ENCODE measurements around the gene MACROD1.

The MACROD1 gene

DNA sequence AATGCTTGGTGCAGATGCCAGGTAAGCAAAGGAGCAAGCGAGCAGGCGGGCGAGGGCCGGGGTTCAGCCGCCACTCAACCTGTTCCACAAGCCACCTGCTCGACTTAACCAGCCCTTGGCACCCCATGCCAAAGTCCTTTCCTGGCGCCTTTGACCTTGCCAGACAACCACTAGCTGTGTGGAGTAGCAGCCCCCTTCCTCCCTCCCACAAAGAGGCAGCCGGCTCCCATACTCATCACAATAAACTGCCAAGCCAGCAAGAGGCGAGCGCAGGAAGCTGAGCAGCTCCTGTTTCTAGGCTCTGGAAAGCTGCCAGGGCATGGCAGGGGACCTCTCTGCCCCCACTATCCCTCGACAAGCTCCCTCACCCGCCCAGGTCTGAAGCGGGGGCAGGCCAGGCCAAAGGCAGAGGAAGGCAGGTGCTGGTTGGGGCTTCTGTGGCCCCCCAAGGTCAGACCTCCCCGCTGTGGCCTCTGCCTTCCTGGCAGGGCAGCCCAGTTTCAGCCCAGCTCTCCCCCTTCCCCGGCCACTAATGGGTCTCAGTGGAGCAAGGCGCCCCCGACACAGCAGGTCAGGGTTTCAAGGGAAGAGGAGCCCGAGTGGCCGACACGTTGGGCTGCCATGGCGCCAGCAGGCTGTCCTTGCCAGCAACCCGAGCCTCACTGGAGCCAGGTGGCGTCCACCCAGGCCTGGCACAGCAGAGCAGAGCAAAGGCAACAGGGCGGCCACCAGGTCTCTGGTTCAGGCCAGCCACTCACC, 15.3 kb downstream of the MACROD1 start:
- no peak for DNase-seq

DNA sequence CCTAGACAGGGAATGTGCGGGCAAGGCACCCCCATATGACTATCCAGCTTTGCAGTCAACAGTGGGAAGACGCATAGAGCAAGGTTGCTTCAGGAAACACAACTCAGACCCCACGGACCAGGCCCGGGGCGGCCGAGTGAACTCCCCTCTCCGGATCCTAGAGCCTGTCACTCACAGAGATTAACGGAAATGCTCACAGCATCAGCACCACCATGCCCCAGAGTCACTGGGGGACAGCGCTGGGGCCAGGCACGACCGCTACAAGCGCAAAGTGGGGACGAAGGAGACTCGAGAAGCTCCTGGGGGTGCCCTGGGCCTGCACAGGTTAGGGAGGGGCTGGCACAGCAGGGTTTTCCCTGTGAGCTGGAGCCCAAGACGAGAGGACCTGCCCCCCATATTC, 15.9 kb downstream of the MACROD1 start:
- DNase-seq = no peak

DNA sequence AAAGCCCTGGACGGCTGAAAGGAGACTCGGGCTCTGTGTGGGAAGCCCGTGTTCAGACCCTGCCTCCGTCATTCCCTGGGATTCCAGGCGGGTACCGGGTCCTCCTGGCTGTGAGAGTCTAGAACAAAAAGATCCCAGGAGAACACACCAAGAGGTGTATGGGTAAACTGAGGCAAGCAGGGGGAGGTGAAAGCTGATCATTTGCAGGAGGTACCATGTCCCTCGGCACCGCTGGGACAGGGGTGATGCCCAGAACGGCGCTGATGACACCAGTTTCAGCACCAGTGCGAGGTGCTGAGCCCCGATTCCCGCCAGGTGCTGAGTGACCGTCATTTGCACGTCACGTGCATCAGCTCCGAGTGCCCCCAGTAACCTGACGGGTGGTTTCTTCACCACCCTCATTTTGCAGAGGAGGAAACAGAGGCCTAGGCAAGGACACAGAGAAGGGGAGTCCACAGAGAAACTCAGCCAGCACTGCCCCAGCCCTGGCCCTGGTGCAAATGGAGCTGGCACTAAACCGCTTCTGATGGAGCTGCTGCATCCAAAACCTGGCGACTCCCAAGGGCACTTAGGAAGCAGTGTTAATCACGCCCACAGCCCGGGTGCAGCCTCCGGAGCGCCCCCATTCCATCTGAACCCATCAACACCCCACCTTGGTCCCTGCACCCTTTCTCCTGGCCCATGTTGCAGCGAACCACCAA, 16.8 kb downstream of the MACROD1 start:
- no peak for DNase-seq

DNA sequence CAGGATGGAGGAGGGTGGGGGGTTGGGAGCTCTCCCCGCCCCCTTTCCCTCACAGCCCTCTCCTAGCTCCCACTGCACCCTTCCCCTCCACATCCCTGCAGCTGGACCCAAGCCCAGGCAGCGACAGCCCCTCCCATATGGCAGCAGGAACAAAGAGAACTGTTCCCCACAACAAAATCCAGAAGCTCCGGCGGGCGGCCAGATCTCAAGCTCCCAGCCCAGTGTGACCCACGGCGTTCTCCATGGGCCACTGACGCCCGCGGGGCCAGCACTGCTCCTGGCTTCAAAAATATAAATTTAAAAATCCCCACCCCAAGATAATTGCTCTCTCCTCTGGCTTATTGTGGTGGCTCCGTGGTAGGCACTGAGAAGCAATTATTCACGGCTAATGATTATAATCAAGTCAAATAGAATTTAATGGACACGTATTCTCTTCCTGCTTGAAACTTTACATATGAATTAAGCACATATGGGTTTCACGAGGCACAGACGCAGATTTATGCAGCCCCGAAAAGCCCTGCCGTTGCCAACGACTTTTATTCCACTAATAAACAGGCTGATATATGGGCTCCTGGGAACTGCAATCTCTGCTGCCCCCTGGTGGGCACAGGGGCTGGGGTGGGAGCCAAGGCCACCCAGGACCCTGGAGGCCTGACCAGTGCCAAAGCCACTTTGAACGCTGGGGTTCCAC, 17.5 kb downstream of the MACROD1 start:
- DNase-seq = peak; percentile 46

DNA sequence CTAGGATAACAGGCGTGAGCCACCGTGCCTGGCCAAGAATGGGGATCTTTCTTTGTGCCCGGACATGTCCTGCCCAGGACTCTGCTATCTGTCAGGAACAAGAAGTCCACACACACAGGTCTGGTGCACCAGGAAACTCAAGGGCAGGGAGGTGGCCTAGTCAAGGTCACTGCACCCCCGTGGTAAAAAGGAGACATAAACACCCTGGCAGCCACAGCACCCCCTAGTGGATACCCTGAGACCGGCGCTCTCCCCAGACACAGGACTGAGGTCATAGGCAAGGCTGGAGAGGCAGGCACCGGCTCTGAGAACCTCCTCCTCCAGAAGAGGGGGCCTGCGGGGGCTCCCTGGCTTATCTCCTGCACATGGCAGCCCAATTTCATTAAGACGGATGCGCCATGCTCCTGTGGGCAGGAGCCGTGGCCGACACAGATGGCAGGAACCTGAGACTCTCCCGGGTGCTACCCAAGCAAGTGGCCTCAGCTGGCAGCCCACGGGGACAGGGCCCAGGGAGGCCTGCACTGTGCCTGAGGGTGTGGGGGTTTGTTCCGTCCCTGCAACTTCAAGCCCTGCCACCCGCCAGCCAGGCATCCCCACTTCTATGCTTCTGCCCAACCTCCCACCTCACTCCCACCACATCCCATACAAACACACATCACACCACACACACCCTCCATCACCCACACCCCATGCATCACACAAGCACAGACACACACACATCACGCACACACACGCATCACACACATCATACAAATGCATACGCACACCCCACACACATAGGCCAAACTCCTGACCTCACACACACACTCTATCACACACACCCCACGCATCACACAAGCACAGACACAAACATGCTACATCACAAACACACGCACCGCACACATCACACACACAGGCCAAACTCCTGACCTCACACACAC, 19.6 kb downstream of the MACROD1 start:
- peak; percentile 42 for DNase-seq

DNA sequence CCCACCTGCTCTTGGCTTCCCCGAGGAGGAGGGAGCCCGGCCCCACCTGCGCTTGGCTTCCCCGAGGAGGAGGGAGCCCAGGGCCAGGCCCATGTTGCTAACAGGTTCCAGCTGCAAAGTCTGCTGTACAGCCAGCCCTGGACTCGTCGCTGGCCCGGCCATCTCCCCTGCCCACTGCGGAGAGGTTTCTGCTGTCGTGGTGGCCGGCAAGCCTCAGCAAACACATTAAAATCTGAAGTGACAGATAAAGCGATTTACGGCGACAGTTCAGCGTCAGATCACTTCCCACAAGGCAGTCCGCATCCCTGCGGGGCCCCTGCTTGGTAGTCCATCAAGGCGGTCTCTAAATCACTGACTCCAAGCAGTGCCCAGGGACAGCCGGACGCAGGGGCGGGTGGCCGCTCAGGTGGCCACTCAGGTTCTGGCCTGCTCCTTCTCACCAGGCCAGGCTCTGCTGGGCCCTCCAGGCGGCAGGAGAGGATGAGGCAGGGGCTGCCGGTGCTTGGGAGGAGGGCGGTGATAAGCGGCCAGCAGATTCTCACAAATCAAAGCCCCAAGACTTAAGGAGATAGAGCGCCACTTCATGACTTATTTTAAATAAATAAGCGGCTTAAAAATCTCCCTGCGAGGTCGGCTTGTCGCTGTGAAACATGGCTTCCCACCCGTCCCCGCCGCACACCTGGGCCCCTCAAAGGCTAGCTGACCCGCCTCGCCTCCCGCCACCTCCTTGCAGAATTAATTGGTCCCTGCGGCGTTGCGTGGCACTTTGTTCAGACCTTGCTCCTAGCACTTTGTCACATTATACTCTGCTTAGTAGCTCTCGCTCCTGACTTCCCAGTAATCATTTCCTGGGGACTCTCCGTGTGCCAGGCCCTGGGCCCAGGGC, 21.1 kb downstream of the MACROD1 start:
- DNase-seq = no peak

DNA sequence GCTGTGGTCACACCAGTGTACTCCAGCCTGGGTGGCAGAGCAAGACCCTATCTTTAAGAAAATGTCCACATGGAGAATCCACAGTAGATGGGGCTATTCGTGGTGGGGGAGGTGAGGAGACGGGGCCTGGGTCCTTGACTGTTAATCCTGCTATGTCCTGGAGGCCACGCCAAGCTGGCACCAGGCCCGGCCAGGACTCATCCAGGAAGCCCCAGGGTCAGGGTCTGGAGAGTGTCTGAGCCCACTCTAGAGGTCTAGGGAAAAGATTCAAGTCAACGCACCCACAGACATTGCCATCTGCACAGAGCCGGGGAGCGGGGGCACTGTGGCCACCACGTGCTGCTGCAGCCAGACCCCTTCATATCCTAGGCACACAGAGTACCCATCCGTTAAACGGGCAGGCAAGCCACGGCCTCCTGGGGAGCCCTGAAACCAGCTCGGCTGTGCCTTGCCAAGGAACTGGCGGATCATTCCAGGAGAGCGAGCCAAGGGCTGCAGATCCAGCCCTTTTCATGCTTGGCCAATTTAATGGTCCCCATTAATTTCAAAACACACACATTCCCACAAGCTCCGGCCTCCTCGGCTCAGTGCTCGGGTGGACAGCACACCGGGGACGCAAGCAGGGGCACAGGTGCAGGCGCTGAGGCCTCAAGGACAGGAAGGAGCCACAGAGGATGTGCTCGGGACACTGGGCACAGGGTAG, 24.7 kb downstream of the MACROD1 start:
- DNase-seq = no peak

DNA sequence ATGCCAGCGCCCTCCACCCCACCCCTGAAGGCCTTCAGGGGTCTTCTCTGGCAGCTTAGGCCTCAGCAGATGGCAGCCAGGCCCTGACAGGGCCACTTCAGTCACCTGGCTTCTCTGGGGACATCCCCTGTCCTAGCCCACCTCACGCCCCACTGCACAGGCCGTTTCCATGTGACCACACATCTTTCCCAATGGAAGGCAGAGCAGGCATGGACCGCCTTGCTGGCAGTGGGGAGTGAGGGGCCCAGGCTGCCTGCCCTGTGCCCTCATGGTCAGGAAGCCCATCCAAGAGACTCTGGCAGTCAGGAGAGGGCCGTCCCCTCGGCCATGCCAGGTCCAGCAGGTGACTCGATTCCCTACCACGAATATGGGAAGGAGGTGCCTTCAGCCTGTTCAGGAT, 25.8 kb downstream of the MACROD1 start:
- DNase-seq = no peak

DNA sequence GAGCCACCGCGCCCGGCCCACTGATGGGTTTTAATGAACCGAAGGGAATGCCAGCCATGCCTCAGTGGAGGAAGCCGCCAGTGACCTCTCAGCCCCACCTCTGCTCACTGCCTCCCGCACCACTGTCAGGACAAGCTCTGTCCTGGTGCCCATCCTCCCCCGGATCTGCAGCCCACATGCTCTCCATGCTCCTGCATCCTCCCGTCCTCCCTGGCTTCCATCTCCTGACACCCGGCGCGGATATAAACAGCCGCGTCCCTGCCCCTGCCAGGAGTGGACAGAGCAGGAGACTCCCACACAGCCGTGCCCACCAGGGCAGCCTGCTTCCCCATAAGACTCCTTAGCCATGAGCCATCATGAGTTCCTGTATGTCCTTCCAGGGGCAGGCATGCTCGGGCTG, 26.9 kb downstream of the MACROD1 start:
- no peak for DNase-seq

DNA sequence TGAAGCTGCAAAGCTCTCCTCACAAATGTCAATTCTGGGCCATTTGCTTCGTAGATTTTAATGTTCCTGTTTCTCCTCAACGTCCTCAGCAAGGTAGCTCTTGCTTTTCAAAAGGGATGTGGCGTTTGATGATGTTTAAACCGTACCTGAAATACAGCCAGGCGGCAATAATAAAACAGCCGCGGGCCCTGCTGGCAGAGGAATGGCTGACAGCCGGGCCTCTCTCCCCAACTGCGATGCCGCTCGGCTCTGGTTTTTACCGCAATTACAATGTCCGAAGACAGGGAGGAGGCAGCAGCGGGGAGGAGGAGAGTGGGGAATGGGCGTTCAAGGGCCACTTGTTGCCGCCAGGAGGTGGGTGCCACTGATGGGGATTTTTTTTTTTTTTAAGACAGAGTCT, 27.5 kb downstream of the MACROD1 start:
- DNase-seq = no peak

DNA sequence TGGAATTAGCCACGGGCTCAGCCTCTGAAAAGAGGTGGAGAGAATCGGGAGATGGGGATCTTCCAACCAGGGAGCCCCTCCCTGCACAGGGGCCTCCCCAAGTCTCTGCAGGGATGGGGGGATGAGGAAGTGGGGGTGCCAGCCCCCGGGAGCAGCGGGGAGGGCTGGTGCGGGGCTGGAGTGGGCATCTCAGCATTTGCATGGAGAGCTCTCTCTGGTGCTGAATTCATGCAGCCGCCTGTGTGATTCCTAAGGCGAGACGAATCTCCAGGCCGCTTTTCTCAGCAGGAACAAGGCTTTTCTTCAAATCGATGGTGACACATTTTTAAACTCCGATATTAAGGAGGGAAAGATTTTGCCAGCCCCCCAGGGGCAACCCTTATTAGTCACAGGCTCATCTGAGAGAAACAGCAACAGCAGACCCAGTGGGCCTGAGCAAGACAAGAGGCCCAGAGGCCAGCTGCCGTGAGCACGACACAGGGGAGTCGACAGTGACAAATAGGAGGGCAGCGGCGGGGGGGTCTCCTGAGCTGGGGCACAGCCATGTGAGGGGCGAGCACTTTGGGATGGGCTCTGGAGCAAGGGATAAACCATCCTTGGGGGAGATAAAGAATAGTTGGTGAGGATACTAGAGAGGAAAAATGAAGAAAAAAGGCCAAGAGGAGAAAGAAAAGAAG, 29.0 kb downstream of the MACROD1 start:
- DNase-seq = no peak

DNA sequence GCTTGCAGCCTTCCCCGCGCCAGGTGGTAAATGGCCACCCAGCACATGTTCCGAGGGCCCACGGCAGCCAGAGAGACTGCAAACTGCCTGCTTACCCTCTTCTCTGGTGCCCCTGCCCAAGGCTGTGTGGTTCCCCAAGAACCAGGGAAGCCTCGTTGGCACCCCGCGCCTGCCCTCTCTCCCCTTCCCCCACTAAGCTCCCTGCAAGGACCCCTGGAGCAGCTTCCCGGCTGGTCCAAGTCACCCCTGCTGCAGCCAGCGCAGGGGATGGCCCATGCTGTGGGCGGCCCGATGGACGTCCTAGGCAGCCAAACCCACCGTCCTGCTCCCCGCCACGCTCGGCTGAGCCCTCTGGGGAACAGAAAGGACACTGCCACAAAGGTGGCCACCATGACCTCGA, 30.2 kb downstream of the MACROD1 start:
- DNase-seq = no peak

DNA sequence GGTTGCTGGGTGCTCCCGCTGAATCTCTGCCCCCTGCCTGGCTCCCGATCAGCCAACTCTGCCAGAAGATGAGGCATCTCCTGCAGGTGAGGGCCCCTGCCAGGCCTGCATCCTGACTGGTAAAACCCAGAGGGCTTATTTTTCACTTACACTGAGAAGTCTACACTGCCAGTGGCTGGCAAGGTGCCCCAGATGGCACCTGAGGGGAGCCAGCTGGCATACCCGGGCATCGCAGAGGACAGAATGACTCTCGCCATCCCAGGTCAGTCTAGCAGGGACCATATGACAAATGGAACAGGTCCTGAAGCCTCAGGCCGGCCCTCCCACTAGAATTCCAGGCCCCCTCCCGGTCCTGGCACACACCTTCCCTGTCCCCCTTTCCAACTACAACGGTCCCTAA, 30.9 kb downstream of the MACROD1 start:
- no peak for DNase-seq

DNA sequence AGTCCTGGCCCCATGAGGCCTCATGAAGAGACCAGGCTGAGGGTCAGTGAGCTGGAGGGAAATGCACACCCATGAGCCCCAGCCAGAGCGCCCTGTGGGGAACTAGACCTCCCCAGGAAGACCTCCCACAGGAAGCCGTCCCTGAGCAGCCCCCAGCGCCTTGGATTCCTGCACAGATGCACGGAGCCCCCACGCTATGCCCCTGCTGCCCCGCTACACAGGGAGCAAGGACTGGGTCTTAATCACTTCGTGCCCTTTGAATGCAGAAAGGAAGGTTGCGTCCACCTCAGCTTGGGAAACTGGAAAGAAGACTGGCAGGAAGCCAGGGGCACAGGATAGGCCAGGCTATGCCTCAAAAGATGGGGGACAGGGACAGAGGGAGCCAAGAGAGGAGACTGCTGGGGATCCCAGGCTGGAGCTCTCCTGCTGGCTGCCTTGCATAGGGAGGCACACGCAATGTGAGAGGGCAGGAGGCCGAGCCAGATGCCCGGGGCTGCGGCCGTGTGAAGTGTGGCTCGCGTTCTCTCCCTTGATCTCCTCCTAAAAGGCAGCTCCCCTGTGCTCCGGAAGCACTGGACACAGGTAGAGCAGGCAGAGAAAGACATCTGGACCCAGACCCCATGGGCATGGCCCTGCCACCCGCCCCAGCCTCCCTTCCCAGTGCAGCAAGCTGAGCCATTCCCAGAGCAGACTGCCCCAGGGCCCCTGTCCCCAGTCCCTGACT, 32.8 kb downstream of the MACROD1 start:
- no peak for DNase-seq

DNA sequence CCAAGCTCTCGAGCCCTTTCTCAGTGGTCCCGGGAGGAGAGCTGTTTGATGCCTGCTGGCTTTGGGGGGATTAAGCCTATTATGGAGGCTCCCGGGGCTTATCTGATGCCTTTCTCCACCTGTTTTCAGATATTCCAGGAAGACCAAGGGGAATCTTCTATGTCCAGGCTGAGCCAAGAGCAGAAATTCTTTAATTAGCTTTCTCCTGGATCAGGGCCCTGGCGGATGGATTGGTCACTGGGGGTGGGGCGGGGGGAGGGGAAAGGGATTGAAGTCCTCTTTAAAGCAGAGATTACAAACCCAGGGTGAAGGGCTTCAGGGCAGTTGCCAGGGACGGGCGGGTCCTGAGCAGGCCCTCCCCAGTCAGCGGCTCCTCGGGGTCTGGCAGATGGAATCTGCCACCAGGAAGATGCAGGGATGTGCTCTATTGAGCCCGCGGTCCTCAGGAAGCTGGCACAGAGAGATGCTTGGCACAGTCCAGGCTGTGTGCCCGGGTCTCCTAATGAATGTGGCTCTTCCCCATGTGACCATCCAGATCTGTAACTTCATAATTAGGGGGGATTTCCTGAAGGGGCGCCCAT, 33.6 kb downstream of the MACROD1 start:
- DNase-seq = no peak

DNA sequence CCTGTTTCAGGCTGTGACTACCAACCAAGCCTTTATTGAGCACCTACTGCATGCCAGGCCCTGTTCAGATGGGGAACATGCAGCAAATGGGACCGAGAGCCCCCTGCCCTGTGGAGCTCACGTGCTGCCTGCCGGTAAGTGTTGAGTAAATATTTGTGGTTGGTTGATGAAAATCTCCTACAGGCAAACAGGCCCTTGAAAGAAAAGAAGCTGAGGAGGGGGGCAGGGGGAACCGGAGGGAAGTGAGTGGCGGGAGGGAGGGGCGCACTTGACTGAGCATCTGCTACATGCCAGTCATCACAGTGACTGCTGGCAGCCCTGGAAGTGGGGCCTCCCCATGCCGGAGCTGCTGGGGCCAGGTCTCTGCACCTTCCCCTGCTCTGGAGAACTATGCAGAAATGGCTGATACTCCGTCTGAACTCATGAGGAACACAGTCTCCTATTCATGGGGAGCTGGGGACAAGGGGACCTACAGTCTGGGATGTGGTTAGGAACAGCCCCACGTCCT, 34.2 kb downstream of the MACROD1 start:
- DNase-seq = no peak

DNA sequence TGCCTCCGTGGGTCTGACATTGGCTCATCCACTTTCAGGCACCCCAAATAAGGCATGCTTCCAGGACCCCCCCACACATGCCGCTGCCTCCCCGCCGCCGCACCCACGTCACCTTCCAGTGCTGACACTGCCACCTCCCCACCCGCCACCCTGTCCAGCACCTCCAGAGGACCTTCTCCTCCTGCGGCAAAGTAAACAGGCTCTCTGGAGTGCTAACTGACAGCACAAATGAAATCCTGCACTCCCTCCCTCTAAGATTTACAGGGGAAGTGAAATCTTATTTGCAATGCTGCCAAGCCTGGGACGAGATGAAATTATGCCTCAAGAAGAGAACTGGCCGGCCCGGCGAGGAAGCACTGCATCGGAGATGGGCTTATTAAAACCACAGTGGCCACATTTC, 35.3 kb downstream of the MACROD1 start:
- DNase-seq = no peak

DNA sequence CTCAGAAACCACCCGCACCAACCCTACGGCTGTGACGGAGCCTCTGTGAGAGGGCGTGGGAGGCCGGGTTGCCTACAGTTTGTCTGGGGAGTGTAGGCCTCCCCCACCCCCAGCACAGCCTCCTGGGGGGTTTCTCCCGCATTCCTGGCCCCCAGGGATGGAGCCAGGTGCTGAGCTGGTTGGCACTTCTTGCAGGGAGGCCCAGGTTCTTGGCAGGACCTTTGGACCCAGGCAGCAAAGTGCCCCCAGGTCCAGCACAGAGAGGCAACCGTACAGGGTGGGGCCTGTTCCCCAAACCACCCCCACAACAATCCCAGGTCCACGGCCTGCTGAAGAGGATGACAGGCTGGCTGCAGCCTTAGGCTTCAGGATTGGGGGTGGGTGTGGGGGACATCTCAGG, 36.5 kb downstream of the MACROD1 start:
- DNase-seq = no peak

DNA sequence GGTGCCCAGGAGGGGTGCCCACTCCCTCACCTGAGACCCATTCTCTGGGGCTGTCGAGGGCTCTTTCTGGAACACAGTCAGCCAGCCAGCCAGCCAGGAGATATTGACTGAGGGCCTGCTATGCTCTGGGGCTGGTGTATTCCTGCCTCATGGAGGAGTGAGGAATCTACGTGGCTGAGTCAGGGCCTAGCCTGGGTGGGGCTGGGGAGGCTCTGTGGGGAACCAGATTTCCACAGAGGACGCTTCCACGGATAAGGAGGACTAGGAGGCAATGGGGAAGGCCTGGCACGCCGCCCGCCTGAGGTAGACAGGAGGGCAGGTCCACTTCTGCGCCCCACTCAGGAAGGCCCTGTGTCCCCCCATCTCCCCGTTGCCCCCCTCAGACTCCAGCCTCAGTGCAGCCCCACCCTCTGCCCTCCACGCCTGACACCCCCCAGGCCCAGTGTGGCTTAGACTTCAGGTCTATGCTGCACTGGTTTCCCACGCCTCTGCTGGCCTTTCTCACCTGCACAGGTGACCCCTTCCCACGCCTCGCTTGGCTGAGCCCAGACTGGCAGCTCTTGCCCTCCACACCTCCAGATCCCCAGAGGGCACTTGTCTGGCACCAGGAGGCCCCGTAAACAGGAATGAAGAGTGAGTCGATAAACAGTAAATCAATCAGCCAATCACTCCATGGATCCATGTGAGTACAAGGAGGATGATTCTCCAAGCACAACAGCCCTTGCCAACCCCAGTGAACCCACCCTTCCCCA, 37.5 kb downstream of the MACROD1 start:
- DNase-seq = no peak
